Upper lobe of left lung (tissue), 6 donors: ENCODE data around the gene UBAC2. TPM values are rescaled to one million over a fixed set of nuclear protein-coding genes. Genes with fewer than 3 reads are reported as not detected.

ENCODE experiments used
- ATAC-seq, 2 donors: fragments of 200-7000 bp; cut with Tn5 transposase; one replicate each; pipeline ENCODE4 v1.9.1; 2022; ENCODE audit warnings: mild to moderate bottlenecking in 2 of 2, moderate library complexity in 2 of 2; ENCODE audit not compliant: low FRiP score in 2 of 2
- DNase-seq, 2 donors: peaks; one replicate each; pipeline ENCODE4 v3.0.0-alpha.2; 2019 to 2020
- H3K27ac ChIP-seq, 4 donors: fragments of 200-600 bp; sonication (generic); one replicate each; pipeline ENCODE4 v1.5.1; 2016 to 2019
- H3K27me3 ChIP-seq, 4 donors: fragments of 200-600 bp; sonication (generic); one replicate each; pipeline ENCODE4 v1.5.1; 2017 to 2019
- H3K36me3 ChIP-seq, 4 donors: fragments of 200-600 bp; sonication (generic); one replicate each; pipeline ENCODE4 v1.5.1; 2016 to 2019
- H3K4me1 ChIP-seq, 4 donors: fragments of 200-600 bp; sonication (generic); one replicate each; pipeline ENCODE4 v1.5.1; 2018 to 2019
- H3K4me3 ChIP-seq, 4 donors: fragments of 200-600 bp; sonication (generic); one replicate each; pipeline ENCODE4 v1.5.1; 2017 to 2019; ENCODE audit warnings: mild to moderate bottlenecking in 2 of 4, moderate library complexity in 1 of 4
- H3K9me3 ChIP-seq, 4 donors: fragments of 200-600 bp; sonication (generic); one replicate each; pipeline ENCODE4 v1.5.1; 2018 to 2019
- EP300 ChIP-seq, 4 donors: sonication (generic); formaldehyde crosslinking; IDR thresholded peaks; one replicate each; pipeline ENCODE4 v1.5.1; 2017; ENCODE audit warnings: antibody characterized with exemption in 4 of 4, control low read depth in 2 of 4
- POLR2A ChIP-seq, 4 donors: fragments of 450-650 bp; IDR thresholded peaks; one replicate each; pipeline ENCODE4 v1.5.1; 2016 to 2017; ENCODE audit warnings: antibody characterized with exemption in 4 of 4, mild to moderate bottlenecking in 2 of 4
- POLR2AphosphoS5 ChIP-seq, 2 donors: sonication (generic); formaldehyde crosslinking; IDR thresholded peaks; one replicate each; pipeline ENCODE4 v1.5.1; 2017; ENCODE audit warnings: antibody characterized with exemption in 2 of 2
- WGBS, 2 donors: methylation state at CpG; one replicate each; pipeline ENCODE4 v1.1.5; 2017 to 2018; 5-methylcytosine and 5-hydroxymethylcytosine counted together
- total RNA-seq, 6 donors: library from RNA; depleted of rRNA in 4 of 6; stranded (reverse); fragments of >200 nt in 4 of 6; gene quantifications; one replicate each; pipeline versions ENCODE4 v1.1.0 to v1.2.1, GENCODE V29; 2016 to 2021
- TF ChIP-seq, protein P1 (sequence below), 6 experiments: fragments of 450-650 bp in 4 of 6; fragments of 200-600 bp in 2 of 6; sonication (generic) in 2 of 6; IDR thresholded peaks; one replicate each; pipeline ENCODE4 v1.5.1; 2016 to 2019; ENCODE audit warnings: antibody characterized with exemption in 6 of 6
- donor health status: DM: no; HTN: no; CAD: no; lungs with moderate emphysema.
- donor health status: DM: no; HTN: yes; CAD: no; lungs with severe emphysema.

The UBAC2 gene
- total RNA-seq, 6 donors from 2014 or later: 29.3 to 55.5 (median 47.7) TPM

- Histone ChIP-seq H3K36me3 (no peaks in the 10 kb centered on the region), H3K27ac (peak overlapping the region in 1 of 4 donors; percentile 35), H3K4me1 (no peaks in the 10 kb centered on the region), H3K4me3 (no peak overlapping the region), H3K27me3 (no peaks in the 10 kb centered on the region), H3K9me3 (no peaks in the 10 kb centered on the region)
- TF ChIP-seq, protein P1, sequence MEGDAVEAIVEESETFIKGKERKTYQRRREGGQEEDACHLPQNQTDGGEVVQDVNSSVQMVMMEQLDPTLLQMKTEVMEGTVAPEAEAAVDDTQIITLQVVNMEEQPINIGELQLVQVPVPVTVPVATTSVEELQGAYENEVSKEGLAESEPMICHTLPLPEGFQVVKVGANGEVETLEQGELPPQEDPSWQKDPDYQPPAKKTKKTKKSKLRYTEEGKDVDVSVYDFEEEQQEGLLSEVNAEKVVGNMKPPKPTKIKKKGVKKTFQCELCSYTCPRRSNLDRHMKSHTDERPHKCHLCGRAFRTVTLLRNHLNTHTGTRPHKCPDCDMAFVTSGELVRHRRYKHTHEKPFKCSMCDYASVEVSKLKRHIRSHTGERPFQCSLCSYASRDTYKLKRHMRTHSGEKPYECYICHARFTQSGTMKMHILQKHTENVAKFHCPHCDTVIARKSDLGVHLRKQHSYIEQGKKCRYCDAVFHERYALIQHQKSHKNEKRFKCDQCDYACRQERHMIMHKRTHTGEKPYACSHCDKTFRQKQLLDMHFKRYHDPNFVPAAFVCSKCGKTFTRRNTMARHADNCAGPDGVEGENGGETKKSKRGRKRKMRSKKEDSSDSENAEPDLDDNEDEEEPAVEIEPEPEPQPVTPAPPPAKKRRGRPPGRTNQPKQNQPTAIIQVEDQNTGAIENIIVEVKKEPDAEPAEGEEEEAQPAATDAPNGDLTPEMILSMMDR (IDR thresholded peaks at IDR 0.05): no peak
- TF ChIP-seq POLR2A (IDR thresholded peaks at IDR 0.05) (no peak), EP300 (IDR thresholded peaks at IDR 0.05) (no peak), POLR2AphosphoS5 (IDR thresholded peaks at IDR 0.05) (no peak)
- DNase-seq (no peak), ATAC-seq (no peak)
- 83 to 84% methylated on average over 7 of the region's 7 CpGs for WGBS, 2 donors
These were observed 100.6 kb downstream of the UBAC2 start for GRCh38 chr13:99301056-99301838.

- no peak for ATAC-seq
- H3K4me1 ChIP-seq: no peaks in the 10 kb centered on the region
- 78 to 86% methylated on average over 1 of the region's 1 CpG for WGBS, 2 donors
These were observed 101.4 kb downstream of the UBAC2 start for GRCh38 chr13:99301913-99302636.

DNA sequence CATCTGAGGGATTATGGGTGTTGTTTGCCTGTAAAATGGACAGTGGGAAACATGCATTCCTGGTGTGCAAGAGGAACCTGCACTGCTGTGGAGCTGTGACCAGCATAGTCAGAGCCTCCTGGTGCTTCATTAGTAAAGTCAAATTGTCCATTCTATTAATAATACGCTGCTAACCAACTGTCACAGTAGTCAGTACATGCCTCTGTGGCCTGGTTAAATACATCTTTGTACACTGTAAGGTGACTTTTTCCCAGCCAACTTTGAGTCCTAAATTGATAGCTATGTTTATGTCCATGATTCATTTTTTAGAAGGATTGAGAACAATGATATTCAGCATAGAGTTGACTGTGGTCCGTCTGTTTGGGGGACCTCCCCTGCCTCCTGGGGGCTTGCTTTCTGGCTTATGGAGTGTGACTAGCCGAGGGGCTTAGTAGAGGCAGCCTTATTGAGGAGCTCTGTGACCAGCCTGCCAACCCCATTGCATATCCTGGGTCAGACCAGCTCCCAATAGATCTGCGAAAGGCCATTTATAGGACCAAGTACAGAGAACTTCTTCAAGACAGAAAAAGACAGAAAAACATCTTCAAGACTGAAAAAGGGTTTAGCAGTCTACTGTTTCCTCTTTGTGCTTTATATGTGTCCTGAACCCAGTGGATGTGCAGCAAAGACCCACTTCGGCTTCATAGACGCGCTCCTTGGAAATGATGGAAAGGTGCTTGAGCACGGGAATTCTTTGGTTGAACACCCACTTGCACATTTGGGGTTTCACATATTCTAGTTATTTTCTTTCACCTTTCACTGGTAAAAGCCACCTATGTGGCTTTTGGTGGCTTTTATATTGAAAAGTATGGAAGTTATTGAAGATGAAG lies 102.2 kb downstream of the UBAC2 start:
- Histone ChIP-seq H3K27ac (no peak overlapping the region), H3K4me3 (no peak overlapping the region), H3K9me3 (no peaks in the 10 kb centered on the region), H3K4me1 (peaks cover 0 to 5% (median 2%) of the 10 kb centered on the region in 4 donors), H3K27me3 (no peaks in the 10 kb centered on the region), H3K36me3 (no peaks in the 10 kb centered on the region)
- DNase-seq (no peak), ATAC-seq (no peak)
- TF ChIP-seq, protein P1 (IDR thresholded peaks at IDR 0.05): no peak
- TF ChIP-seq POLR2AphosphoS5 (IDR thresholded peaks at IDR 0.05): no peak
- 92 to 94% methylated on average over 8 of the region's 8 CpGs for WGBS, 2 donors

More at GRCh38 chr13:99301913-99302636, 101.4 kb downstream of the UBAC2 start:
- DNase-seq: no peak
- Histone ChIP-seq H3K27ac (no peak overlapping the region), H3K4me3 (no peak overlapping the region), H3K36me3 (no peaks in the 10 kb centered on the region), H3K27me3 (no peaks in the 10 kb centered on the region), H3K9me3 (no peaks in the 10 kb centered on the region)
- TF ChIP-seq POLR2AphosphoS5 (IDR thresholded peaks at IDR 0.05) (no peak), POLR2A (IDR thresholded peaks at IDR 0.05) (no peak), EP300 (IDR thresholded peaks at IDR 0.05) (no peak)
- TF ChIP-seq, protein P1 (IDR thresholded peaks at IDR 0.05): no peak

- DNase-seq (peak; percentile 44 to 69), ATAC-seq (peak in 1 of 2 donors; percentile 20)
- no peaks in the 10 kb centered on the region for H3K27me3 ChIP-seq
- TF ChIP-seq POLR2AphosphoS5 (IDR thresholded peaks at IDR 0.05) (peak in 1 of 2 donors; percentile 41), POLR2A (IDR thresholded peaks at IDR 0.05) (peak in 1 of 4 donors; percentile 69), EP300 (IDR thresholded peaks at IDR 0.05) (peak in 1 of 4 donors; percentile 35)
- TF ChIP-seq, protein P1 (IDR thresholded peaks at IDR 0.05): no peak
- H3K4me1 ChIP-seq: peaks cover 0 to 10% (median 5%) of the 10 kb centered on the region in 4 donors
- peak overlapping the region in 3 of 4 donors; percentile 15 to 77 (median 27) for H3K27ac ChIP-seq
- H3K36me3 ChIP-seq: no peaks in the 10 kb centered on the region
- 79 to 84% methylated on average over 14 of the region's 14 CpGs for WGBS, 2 donors
- H3K4me3 ChIP-seq: peak overlapping the region in 2 of 4 donors; percentile 17 to 35
- no peaks in the 10 kb centered on the region for H3K9me3 ChIP-seq
These were observed 103.3 kb downstream of the UBAC2 start for GRCh38 chr13:99303863-99304521.
